Measurements from ENCODE around the gene NHSL1. TPM values are rescaled to one million over a fixed set of nuclear protein-coding genes. Genes with fewer than 3 reads are reported as not detected.

The NHSL1 gene
- total and polyA plus RNA-seq, 9 of the 15 experiments (the other 6 are each of a cell fraction or from before 2014, with no cell fraction given), result 0.09 to 0.20 TPM; not detected in 7

GRCh38 chr6:138403801-138404665 lies 95.3 kb downstream of the NHSL1 start, which contains the start of gene HEBP2 (continued):
- TF ChIP-seq DEAF1 (CRISPR knock-in tag; IDR thresholded peaks at IDR 0.05), result no peak; the same call in 1 of the 2 replicates
- peak in 1 of 2 experiments; percentile 64; a peak in 3 of 4 replicates for TF ChIP-seq FOXK2 (conservative IDR thresholded peaks at IDR 0.05 in 1 of 2, IDR thresholded peaks at IDR 0.05 in 1 of 2; ENCODE audit: low read depth in 2 of 2)
- no peak for TF ChIP-seq BDP1 (IDR thresholded peaks at IDR 0.05; ENCODE audit: insufficient read depth, insufficient read length)
- TF ChIP-seq ETS2 (tag; IDR thresholded peaks at IDR 0.05; ENCODE audit: borderline replicate concordance, poor library complexity, severe bottlenecking), result no peak
- peak; percentile 54; the same call in 1 of the 2 replicates for TF ChIP-seq EP400 (IDR thresholded peaks at IDR 0.05)
- 0 out of 2 replicates have a peak, but pooled peaks have one; percentile 71 for TF ChIP-seq NR4A1 (CRISPR knock-in tag; IDR thresholded peaks at IDR 0.05)
- TF ChIP-seq NR4A1 (tag; IDR thresholded peaks at IDR 0.05), result peak; percentile 28; the same call in 1 of the 2 replicates
- peak; percentile 87 for TF ChIP-seq EGR1 (conservative IDR thresholded peaks at IDR 0.05)
- TF ChIP-seq ZNF449 (CRISPR knock-in tag; IDR thresholded peaks at IDR 0.05), result no peak
- TF ChIP-seq NR2C2 (CRISPR knock-in tag; IDR thresholded peaks at IDR 0.05), result peak; percentile 42; the same call in 1 of the 2 replicates
- peak; percentile 71 for TF ChIP-seq NR2C2 (tag; IDR thresholded peaks at IDR 0.05)
- TF ChIP-seq MYBL2 (IDR thresholded peaks at IDR 0.05; ENCODE audit: low read depth), result no peak
- TF ChIP-seq MYBL2 (CRISPR knock-in tag; IDR thresholded peaks at IDR 0.05; ENCODE audit: borderline replicate concordance), result no peak
- TF ChIP-seq HDAC3 (IDR thresholded peaks at IDR 0.05; ENCODE audit: borderline replicate concordance, partially characterized antibody), result no peak
- TF ChIP-seq, protein P1, sequence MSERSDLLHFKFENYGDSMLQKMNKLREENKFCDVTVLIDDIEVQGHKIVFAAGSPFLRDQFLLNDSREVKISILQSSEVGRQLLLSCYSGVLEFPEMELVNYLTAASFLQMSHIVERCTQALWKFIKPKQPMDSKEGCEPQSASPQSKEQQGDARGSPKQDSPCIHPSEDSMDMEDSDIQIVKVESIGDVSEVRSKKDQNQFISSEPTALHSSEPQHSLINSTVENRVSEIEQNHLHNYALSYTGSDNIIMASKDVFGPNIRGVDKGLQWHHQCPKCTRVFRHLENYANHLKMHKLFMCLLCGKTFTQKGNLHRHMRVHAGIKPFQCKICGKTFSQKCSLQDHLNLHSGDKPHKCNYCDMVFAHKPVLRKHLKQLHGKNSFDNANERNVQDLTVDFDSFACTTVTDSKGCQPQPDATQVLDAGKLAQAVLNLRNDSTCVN (CRISPR knock-in tag; IDR thresholded peaks at IDR 0.05), result 0 out of 2 replicates have a peak, but pooled peaks have one; percentile 24
- TF ChIP-seq ZNF79 (CRISPR knock-in tag; IDR thresholded peaks at IDR 0.05; ENCODE audit: low read depth), result no peak
- TF ChIP-seq, protein P2, sequence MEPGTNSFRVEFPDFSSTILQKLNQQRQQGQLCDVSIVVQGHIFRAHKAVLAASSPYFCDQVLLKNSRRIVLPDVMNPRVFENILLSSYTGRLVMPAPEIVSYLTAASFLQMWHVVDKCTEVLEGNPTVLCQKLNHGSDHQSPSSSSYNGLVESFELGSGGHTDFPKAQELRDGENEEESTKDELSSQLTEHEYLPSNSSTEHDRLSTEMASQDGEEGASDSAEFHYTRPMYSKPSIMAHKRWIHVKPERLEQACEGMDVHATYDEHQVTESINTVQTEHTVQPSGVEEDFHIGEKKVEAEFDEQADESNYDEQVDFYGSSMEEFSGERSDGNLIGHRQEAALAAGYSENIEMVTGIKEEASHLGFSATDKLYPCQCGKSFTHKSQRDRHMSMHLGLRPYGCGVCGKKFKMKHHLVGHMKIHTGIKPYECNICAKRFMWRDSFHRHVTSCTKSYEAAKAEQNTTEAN (CRISPR knock-in tag; IDR thresholded peaks at IDR 0.05), result no peak
- TF ChIP-seq, protein P3, sequence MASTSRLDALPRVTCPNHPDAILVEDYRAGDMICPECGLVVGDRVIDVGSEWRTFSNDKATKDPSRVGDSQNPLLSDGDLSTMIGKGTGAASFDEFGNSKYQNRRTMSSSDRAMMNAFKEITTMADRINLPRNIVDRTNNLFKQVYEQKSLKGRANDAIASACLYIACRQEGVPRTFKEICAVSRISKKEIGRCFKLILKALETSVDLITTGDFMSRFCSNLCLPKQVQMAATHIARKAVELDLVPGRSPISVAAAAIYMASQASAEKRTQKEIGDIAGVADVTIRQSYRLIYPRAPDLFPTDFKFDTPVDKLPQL (IDR thresholded peaks at IDR 0.05; ENCODE audit: extremely low read depth, insufficient read length), result no peak
- TF ChIP-seq STAT5B (CRISPR knock-in tag; IDR thresholded peaks at IDR 0.05), result no peak
- TF ChIP-seq ILF3 (IDR thresholded peaks at IDR 0.05; ENCODE audit: borderline replicate concordance), result peak; percentile 94
- TF ChIP-seq MIER1 (IDR thresholded peaks at IDR 0.05; ENCODE audit: low read depth), result no peak

Data from K562 (cell line).